ENCODE data around the gene DGKB. TPM values are rescaled to one million over a fixed set of nuclear protein-coding genes. Genes with fewer than 3 reads are reported as not detected.

The DGKB gene
- polyA plus RNA-seq, 1 experiment, result 0.04 TPM

GRCh38 chr7:14817829-14818614, 84.5 kb downstream of the DGKB start:
- H3K27me3 ChIP-seq (ENCODE audit: control insufficient read depth, insufficient read depth, low read length), result no peaks in the 10 kb centered on the region
- DNase-seq (ENCODE audit: low read depth, low spot score), result no peak
- CTCF ChIA-PET, result no interaction called here

DNA sequence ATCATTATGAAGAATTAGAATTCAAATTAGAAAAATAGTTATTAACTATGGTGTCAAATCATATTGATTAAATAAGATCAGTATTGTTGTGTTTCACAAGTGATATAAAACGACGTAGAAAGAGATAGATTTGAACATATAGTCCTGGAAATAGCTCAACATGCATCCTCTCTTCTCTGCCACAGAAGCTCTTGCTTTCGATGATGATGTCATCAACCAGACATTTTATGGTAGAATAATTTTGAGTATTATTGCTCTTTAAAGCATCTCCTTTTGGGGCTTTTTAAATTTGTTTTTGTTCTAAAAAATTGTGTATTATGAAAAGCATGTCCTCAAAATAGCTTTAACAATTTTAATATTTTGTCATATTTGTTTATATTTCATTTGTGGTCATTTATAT, 95.0 kb downstream of the DGKB start:
- H3K4me3 ChIP-seq (ENCODE audit: low read depth, low read length), result no peak overlapping the region
- H3K27me3 ChIP-seq (ENCODE audit: control insufficient read depth, insufficient read depth, low read length), result no peaks in the 10 kb centered on the region
- H3K9me3 ChIP-seq (ENCODE audit: control insufficient read depth, insufficient read depth, low read length), result no peaks in the 10 kb centered on the region
- H3K27ac ChIP-seq (ENCODE audit: low read depth, low read length), result no peak overlapping the region
- ChIA-PET POLR2A (interaction anchor here (0.9 kb wide), 1 partner anchor 27 kb away, joined by 3 read pairs; no protein-coding TSS in a partner anchor), CTCF (no interaction called here)
- TF ChIP-seq, protein P1, sequence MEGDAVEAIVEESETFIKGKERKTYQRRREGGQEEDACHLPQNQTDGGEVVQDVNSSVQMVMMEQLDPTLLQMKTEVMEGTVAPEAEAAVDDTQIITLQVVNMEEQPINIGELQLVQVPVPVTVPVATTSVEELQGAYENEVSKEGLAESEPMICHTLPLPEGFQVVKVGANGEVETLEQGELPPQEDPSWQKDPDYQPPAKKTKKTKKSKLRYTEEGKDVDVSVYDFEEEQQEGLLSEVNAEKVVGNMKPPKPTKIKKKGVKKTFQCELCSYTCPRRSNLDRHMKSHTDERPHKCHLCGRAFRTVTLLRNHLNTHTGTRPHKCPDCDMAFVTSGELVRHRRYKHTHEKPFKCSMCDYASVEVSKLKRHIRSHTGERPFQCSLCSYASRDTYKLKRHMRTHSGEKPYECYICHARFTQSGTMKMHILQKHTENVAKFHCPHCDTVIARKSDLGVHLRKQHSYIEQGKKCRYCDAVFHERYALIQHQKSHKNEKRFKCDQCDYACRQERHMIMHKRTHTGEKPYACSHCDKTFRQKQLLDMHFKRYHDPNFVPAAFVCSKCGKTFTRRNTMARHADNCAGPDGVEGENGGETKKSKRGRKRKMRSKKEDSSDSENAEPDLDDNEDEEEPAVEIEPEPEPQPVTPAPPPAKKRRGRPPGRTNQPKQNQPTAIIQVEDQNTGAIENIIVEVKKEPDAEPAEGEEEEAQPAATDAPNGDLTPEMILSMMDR (IDR thresholded peaks at IDR 0.05; ENCODE audit: low read depth, low read length), result no peak
- no peak for DNase-seq (ENCODE audit: low read depth, low spot score)

More at GRCh38 chr7:14817829-14818614, 84.5 kb downstream of the DGKB start:
- no peak overlapping the region for H3K27ac ChIP-seq (ENCODE audit: low read depth, low read length)
- TF ChIP-seq, protein P1 (IDR thresholded peaks at IDR 0.05; ENCODE audit: low read depth, low read length), result no peak
- no peaks in the 10 kb centered on the region for H3K9me3 ChIP-seq (ENCODE audit: control insufficient read depth, insufficient read depth, low read length)
- POLR2A ChIA-PET, result no interaction called here
- H3K4me3 ChIP-seq (ENCODE audit: low read depth, low read length), result no peak overlapping the region

GRCh38 chr7:14806891-14807290, 95.7 kb downstream of the DGKB start:
- ChIA-PET POLR2A (no interaction called here), CTCF (no interaction called here)
- TF ChIP-seq, protein P1 (IDR thresholded peaks at IDR 0.05; ENCODE audit: low read depth, low read length), result no peak
- DNase-seq (ENCODE audit: low read depth, low spot score), result peak; percentile 3
- Histone ChIP-seq H3K4me3 (ENCODE audit: low read depth, low read length) (no peak overlapping the region), H3K27me3 (ENCODE audit: control insufficient read depth, insufficient read depth, low read length) (no peaks in the 10 kb centered on the region), H3K27ac (ENCODE audit: low read depth, low read length) (no peak overlapping the region), H3K9me3 (ENCODE audit: control insufficient read depth, insufficient read depth, low read length) (no peaks in the 10 kb centered on the region)

DNA sequence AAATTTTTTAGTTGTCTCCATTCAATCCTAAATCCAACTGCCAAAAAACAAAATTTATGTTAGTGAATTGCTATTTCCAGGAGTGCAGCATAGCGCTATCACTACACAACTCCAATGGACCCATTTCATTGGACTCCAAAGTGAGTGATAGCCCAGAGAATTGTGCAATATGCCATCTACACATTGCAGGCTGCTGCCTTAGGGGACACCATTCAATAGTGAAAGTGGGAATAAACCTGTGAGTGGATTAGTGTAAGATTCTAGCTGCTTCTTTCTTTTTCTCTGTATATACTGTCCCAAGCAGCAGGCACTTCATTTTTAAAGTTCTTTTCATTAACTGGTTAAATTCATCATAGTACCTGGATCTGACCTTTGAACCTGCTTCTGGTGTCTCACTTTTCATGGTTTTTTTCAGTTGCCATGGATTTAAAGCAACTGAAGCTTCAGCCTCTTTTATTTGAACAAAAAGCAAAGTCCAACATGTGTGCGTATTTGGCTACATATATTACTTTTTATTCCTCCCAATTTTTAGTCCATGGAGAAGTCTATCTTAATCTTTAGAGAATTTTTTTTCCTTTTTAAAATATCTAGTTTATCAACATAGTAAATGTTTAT, 97.3 kb downstream of the DGKB start:
- ChIA-PET POLR2A (no interaction called here), CTCF (no interaction called here)
- Histone ChIP-seq H3K4me3 (ENCODE audit: low read depth, low read length) (no peak overlapping the region), H3K27ac (ENCODE audit: low read depth, low read length) (no peak overlapping the region), H3K27me3 (ENCODE audit: control insufficient read depth, insufficient read depth, low read length) (no peaks in the 10 kb centered on the region), H3K9me3 (ENCODE audit: control insufficient read depth, insufficient read depth, low read length) (no peaks in the 10 kb centered on the region)
- DNase-seq (ENCODE audit: low read depth, low spot score), result no peak
- TF ChIP-seq, protein P1 (IDR thresholded peaks at IDR 0.05; ENCODE audit: low read depth, low read length), result no peak

DNA sequence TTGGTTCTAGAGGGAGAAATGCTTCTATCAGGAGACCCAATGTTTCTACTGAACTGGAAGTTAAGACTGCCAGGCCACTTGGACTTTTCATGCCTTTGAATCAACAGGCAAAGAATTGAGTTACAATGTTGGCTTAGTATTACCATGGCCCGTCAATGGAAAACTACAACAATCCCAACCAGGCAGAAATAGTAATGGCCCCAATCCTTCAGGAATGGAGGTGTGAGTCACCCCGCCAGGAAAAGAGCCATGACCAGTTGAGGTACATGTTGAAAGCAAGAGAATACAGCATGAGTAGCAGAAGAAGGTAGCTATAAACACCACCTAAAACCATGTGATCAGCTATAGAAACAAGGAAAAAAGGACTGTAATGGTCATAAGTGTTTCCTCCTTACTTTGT, 101.9 kb downstream of the DGKB start:
- POLR2A ChIA-PET, result no interaction called here
- no peak for DNase-seq (ENCODE audit: low read depth, low spot score)
- H3K4me3 ChIP-seq (ENCODE audit: low read depth, low read length), result no peak overlapping the region
- H3K27ac ChIP-seq (ENCODE audit: low read depth, low read length), result no peak overlapping the region
- H3K9me3 ChIP-seq (ENCODE audit: control insufficient read depth, insufficient read depth, low read length), result no peaks in the 10 kb centered on the region
- CTCF ChIA-PET, result no interaction called here
- TF ChIP-seq, protein P1 (IDR thresholded peaks at IDR 0.05; ENCODE audit: low read depth, low read length), result no peak
- no peaks in the 10 kb centered on the region for H3K27me3 ChIP-seq (ENCODE audit: control insufficient read depth, insufficient read depth, low read length)

All from AG04450 (cell line).